Glomerular endothelial cell (primary cell): ENCODE results near the gene CALU. TPM values are rescaled to one million over a fixed set of nuclear protein-coding genes. Genes with fewer than 3 reads are reported as not detected.

Experiments used
- DNase-seq: peaks from one replicate; pipeline ENCODE4 v3.0.0-alpha.2; 2011; ENCODE audit warnings: low read depth, low spot score; ENCODE audit errors: extremely low read depth
- total RNA-seq: library from RNA; depleted of rRNA; stranded (reverse); fragments of >200 nt; gene quantifications from 2 replicates; pipeline ENCODE4 v1.2.3, GENCODE V29; 2015

The CALU gene
- total RNA-seq, 1 donor from 2014 or later: 416 TPM

GRCh38 chr7:128805225-128805624 lies 66.1 kb downstream of the CALU start:
- DNase-seq: no peak

GRCh38 chr7:128807191-128807590 lies 68.0 kb downstream of the CALU start:
- no peak for DNase-seq

- DNase-seq: no peak
Measured at GRCh38 chr7:128809363-128809762, 70.2 kb downstream of the CALU start.

- DNase-seq: no peak
Measured at GRCh38 chr7:128810473-128810872, 71.3 kb downstream of the CALU start.

- DNase-seq: no peak
Measured at GRCh38 chr7:128810997-128811396, 71.8 kb downstream of the CALU start.

GRCh38 chr7:128811631-128812430 lies 72.7 kb downstream of the CALU start:
- no peak for DNase-seq

- DNase-seq: no peak
Measured at GRCh38 chr7:128812514-128813168, 73.5 kb downstream of the CALU start.

GRCh38 chr7:128814499-128814898 lies 75.3 kb downstream of the CALU start:
- DNase-seq: no peak

- DNase-seq: no peak
Measured at GRCh38 chr7:128815289-128815942, 76.3 kb downstream of the CALU start.

- DNase-seq: no peak
Measured at GRCh38 chr7:128818694-128819093, 79.5 kb downstream of the CALU start.

Other genes starting within 250 kb of the CALU start
- 0.05 and 0.64 TPM in 2 replicates for gene GARIN1A, start 67.1 kb upstream of the CALU start, total RNA-seq
- gene OPN1SW, start 36.4 kb downstream of the CALU start, total RNA-seq: not detected in 2 replicates
- 0.19 and 2.3 TPM in 2 replicates for gene CCDC136, start 52.6 kb downstream of the CALU start, total RNA-seq
- gene FLNC, start 91.0 kb downstream of the CALU start, total RNA-seq: 131 and 170 TPM in 2 replicates
- gene ATP6V1F, start 123.5 kb downstream of the CALU start, total RNA-seq: 156 and 188 TPM in 2 replicates
- gene KCP, start 171.3 kb downstream of the CALU start, total RNA-seq: 0.06 TPM in 1 of 2 replicates, not detected in the other
- 0.73 TPM in 1 of 2 replicates, not detected in the other for gene IRF5, start 198.6 kb downstream of the CALU start, total RNA-seq